Right lung (tissue), 5 donors: ENCODE measurements around the gene CLN3. TPM values are rescaled to one million over a fixed set of nuclear protein-coding genes. Genes with fewer than 3 reads are reported as not detected.

Source experiments
- polyA plus RNA-seq, 5 donors: library from polyadenylated mRNA; unstranded; fragments of 120-200 nt; gene quantifications; one replicate each; pipeline versions ENCODE4 v1.2.1 to v1.2.3, GENCODE V29; 2013; ENCODE audit warnings: inconsistent platforms in 1 of 5, low replicate concordance in 1 of 5; ENCODE audit not compliant: insufficient read length in 5 of 5, insufficient read depth in 1 of 5

CLN3 gene
- polyA plus RNA-seq, 5 donors = 21.0 to 33.4 (median 28.8) TPM

Other genes with a start within 250 kb of the CLN3 start
- 10 to 100 TPM; 10.4 to 18.4 (median 15.0) TPM for gene SBK1, start 199.5 kb downstream of the CLN3 start, polyA plus RNA-seq
- gene NPIPB6, start 128.6 kb downstream of the CLN3 start, polyA plus RNA-seq = 1 to 10 TPM in 4 of 5 donors, under 1 TPM in 1; 0.72 to 2.6 (median 2.2) TPM
- 10 to 100 TPM; 41.1 to 87.4 (median 65.9) TPM for gene EIF3CL, start 88.2 kb downstream of the CLN3 start, polyA plus RNA-seq
- under 1 TPM in 4 of 5 donors, not detected in 1; 0.13 to 0.35 (median 0.22) TPM for gene NPIPB7, start 19.7 kb downstream of the CLN3 start, polyA plus RNA-seq
- gene APOBR, start 2.6 kb upstream of the CLN3 start, polyA plus RNA-seq = 1 to 10 TPM in 3 of 5 donors, under 1 TPM in 2; 0.87 to 1.7 (median 1.4) TPM
- under 1 TPM in 1 of 5 donors, not detected in 4; 0.21 TPM for gene IL27, start 14.8 kb upstream of the CLN3 start, polyA plus RNA-seq
- gene NUPR1, start 46.9 kb upstream of the CLN3 start, polyA plus RNA-seq = 10 to 100 TPM; 29.7 to 51.1 (median 36.1) TPM
- 10 to 100 TPM; 14.4 to 30.5 (median 20.3) TPM for gene SGF29, start 61.8 kb upstream of the CLN3 start, polyA plus RNA-seq
- 1 to 10 TPM; 2.7 to 4.0 (median 3.7) TPM for gene SULT1A2, start 105.0 kb upstream of the CLN3 start, polyA plus RNA-seq
- 10 to 100 TPM; 21.4 to 46.9 (median 38.3) TPM for gene SULT1A1, start 118.0 kb upstream of the CLN3 start, polyA plus RNA-seq
- gene NPIPB8, start 146.0 kb upstream of the CLN3 start, polyA plus RNA-seq = 1 to 10 TPM in 2 of 5 donors, under 1 TPM in 3; 0.63 to 3.0 (median 0.98) TPM
- 100 to 1,000 TPM; 253 to 385 (median 293) TPM for gene EIF3C, start 219.4 kb upstream of the CLN3 start, polyA plus RNA-seq